Right lobe of liver (tissue), 4 donors: ENCODE results near the gene DCST1.

Source experiments
- POLR2A ChIP-seq: fragments of 450-650 bp; IDR thresholded peaks from one replicate; pipeline ENCODE4 v1.6.1; 2017; ENCODE audit warnings: antibody characterized with exemption, mild to moderate bottlenecking
- TF ChIP-seq, protein P1 (sequence below), 4 donors: fragments of 200-600 bp in 3 of 4; fragments of 450-650 bp in 1 of 4; IDR thresholded peaks; one replicate each; pipeline versions ENCODE4 v1.5.1 to v1.8.0; 2016 to 2022; ENCODE audit warnings: antibody characterized with exemption in 4 of 4, mild to moderate bottlenecking in 2 of 4
- donor health status: DM: no; HTN: no; CAD: no.
- donor health status: DM: no; HTN: no; CAD: no.
- donor health status: DM: no; HTN: yes; CAD: no.

DNA sequence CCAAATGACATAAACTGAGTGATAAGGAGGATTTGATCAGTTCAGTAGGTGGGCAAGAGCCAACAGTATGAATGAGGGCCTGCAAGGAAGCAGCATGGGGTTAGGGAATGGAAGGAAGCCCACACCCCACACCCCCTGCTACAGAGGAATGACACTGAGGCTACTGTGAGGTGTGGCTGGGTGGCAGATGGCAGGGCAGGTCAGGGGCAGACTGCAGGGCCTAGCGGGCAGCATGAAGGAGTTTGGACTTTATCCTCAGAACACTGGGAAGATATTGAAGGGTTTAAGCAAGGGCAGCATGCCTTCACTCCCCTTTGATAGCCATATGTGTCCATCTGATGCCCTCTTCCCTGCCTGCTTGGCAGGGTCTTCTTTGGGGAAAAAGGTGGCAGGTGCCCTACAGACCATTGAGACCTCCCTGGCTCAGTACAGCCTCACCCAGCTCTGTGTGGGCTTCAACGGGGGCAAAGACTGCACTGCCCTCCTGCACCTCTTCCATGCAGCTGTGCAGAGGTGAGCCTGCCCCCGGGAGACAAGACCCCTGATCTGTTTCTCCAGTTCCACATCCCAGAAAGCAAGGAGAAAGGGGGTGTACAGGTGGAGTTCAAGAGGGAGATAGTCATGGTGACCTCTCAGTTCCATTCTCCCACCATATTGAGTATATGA lies 44.3 kb upstream of the DCST1 start:
- TF ChIP-seq, protein P1, sequence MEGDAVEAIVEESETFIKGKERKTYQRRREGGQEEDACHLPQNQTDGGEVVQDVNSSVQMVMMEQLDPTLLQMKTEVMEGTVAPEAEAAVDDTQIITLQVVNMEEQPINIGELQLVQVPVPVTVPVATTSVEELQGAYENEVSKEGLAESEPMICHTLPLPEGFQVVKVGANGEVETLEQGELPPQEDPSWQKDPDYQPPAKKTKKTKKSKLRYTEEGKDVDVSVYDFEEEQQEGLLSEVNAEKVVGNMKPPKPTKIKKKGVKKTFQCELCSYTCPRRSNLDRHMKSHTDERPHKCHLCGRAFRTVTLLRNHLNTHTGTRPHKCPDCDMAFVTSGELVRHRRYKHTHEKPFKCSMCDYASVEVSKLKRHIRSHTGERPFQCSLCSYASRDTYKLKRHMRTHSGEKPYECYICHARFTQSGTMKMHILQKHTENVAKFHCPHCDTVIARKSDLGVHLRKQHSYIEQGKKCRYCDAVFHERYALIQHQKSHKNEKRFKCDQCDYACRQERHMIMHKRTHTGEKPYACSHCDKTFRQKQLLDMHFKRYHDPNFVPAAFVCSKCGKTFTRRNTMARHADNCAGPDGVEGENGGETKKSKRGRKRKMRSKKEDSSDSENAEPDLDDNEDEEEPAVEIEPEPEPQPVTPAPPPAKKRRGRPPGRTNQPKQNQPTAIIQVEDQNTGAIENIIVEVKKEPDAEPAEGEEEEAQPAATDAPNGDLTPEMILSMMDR (IDR thresholded peaks at IDR 0.05) = no peak
- TF ChIP-seq POLR2A = no peak
